ENCODE data around the gene GRIN3A.
A peak's percentile ranks its signal among the peaks of the same experiment; 100 is the strongest.

GRIN3A gene

DNA sequence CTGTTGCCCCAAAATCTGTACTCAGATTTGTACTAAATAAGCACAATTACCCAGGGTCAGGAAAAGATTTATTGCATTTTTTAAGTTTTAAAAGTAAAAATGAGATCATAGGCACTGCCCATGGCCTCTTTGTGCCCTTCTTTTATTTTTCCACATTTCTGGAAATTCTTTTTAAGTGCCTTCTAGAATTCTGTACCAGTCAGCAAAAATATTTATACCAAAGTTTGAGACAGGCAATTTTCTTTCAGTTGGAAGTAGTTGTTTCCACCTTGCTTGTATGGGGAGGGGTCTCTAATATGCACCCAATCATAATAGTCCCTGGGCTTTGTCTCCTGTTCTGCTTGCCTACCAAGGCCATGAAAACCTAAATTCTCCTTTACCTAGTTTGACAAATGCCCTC lies 210.4 kb downstream of the GRIN3A start:
- DNase-seq (ENCODE audit: low read depth in 2 of 2) = no peak
- TF ChIP-seq, protein P1, sequence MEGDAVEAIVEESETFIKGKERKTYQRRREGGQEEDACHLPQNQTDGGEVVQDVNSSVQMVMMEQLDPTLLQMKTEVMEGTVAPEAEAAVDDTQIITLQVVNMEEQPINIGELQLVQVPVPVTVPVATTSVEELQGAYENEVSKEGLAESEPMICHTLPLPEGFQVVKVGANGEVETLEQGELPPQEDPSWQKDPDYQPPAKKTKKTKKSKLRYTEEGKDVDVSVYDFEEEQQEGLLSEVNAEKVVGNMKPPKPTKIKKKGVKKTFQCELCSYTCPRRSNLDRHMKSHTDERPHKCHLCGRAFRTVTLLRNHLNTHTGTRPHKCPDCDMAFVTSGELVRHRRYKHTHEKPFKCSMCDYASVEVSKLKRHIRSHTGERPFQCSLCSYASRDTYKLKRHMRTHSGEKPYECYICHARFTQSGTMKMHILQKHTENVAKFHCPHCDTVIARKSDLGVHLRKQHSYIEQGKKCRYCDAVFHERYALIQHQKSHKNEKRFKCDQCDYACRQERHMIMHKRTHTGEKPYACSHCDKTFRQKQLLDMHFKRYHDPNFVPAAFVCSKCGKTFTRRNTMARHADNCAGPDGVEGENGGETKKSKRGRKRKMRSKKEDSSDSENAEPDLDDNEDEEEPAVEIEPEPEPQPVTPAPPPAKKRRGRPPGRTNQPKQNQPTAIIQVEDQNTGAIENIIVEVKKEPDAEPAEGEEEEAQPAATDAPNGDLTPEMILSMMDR (IDR thresholded peaks at IDR 0.05; ENCODE audit: low read depth, low read length) = no peak
- H3K4me3 ChIP-seq (replicated peaks in 1 of 2; ENCODE audit: low read depth in 2 of 2, low read length in 2 of 2) = no peak overlapping the region

DNA sequence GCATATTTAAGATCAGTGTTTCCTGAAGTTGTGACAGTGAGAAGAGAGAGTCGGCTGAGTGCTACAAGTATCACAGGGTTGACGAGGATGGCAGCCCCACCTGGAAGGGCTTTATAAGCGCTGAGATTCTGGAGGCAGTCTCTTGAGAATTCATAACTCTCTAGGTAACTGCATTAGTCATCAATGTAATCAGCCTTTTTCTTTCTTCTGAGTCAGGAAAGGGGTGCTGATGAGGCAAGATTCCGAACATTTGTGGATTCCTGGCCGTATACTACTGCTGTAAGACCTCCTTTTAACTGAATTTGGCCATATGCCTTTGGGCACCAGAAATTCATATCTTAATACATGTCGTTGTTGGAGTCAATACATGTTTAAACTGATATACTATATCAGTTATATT lies 211.4 kb downstream of the GRIN3A start:
- H3K4me3 ChIP-seq (replicated peaks in 1 of 2; ENCODE audit: low read depth in 2 of 2, low read length in 2 of 2) = no peak overlapping the region
- TF ChIP-seq, protein P1 (IDR thresholded peaks at IDR 0.05; ENCODE audit: low read depth, low read length) = no peak
- peak in 1 of 2 donors; percentile 51 for DNase-seq (ENCODE audit: low read depth in 2 of 2)

DNA sequence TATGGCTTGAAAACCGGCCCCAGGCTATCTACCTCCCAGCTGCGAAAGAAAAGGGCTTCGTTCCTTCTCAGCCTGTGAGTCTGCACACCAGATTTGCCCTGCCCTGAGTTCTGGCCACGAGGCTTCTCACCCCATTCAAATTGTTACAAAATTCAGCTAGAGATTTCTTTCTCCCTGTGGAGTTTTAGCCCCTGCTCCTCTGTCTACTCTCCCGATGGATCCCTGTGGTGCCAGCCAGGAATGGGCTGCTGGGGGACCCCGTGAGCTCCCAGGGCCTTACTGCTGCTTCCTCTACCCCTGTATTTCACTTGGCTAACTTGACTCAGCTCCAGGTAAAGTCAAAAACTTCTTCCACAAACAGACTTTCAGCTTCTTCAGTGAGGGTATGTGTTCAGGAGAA lies 214.1 kb downstream of the GRIN3A start:
- no peak for DNase-seq (ENCODE audit: low read depth in 2 of 2)
- TF ChIP-seq, protein P1 (IDR thresholded peaks at IDR 0.05; ENCODE audit: low read depth, low read length) = no peak
- no peak overlapping the region for H3K4me3 ChIP-seq (replicated peaks in 1 of 2; ENCODE audit: low read depth in 2 of 2, low read length in 2 of 2)

Measured in cardiac fibroblast (primary cell).